OCI-LY7 (cell line): ENCODE data around the gene LSAMP. TPM values are rescaled to one million over a fixed set of nuclear protein-coding genes. Genes with fewer than 3 reads are reported as not detected.

Experiments
- BruUV-seq: library from RNA; stranded (reverse); fragments of 400-500 nt; replicated peaks from 2 replicates; lab custom pipeline; 2021; lab: Mats Ljungman, UMichigan
- CTCF ChIA-PET: fragments of 300-600 bp; sonication (Branson Sonifier 250); formaldehyde crosslinking; loops from one replicate; lab custom pipeline; 2022; ENCODE audit warnings: antibody characterized with exemption; ENCODE audit not compliant: unreplicated experiment; lab: Charles Lee
- POLR2A ChIA-PET: fragments of 300-600 bp; sonication (Branson Sonifier 250); formaldehyde crosslinking; loops from one replicate; lab custom pipeline; 2022; ENCODE audit warnings: antibody characterized with exemption; lab: Charles Lee
- DNase-seq: peaks from one replicate; pipeline ENCODE4 v3.0.0-alpha.2; 2015; ENCODE audit warnings: low spot score
- H2AFZ ChIP-seq: fragments of 200-600 bp; sonication (generic), shearing (Covaris generic); 2 replicates; pipeline ENCODE4 v1.6.1; 2014; ENCODE audit warnings: mild to moderate bottlenecking, antibody characterized with exemption, low read length, moderate library complexity
- H3K27ac ChIP-seq: fragments of 200-600 bp; sonication (generic); 2 replicates; pipeline ENCODE4 v1.5.1; 2014; ENCODE audit warnings: mixed run types, low read depth, mild to moderate bottlenecking, moderate library complexity, low read length, inconsistent platforms; ENCODE audit not compliant: poor library complexity, severe bottlenecking
- H3K36me3 ChIP-seq: fragments of 200-600 bp; sonication (generic); 2 replicates; pipeline ENCODE4 v1.6.1; 2014; ENCODE audit warnings: mild to moderate bottlenecking, antibody characterized with exemption, low read length, moderate library complexity, mixed read lengths; ENCODE audit not compliant: insufficient read depth
- H3K4me1 ChIP-seq: fragments of 200-600 bp; sonication (generic); 2 replicates; pipeline ENCODE4 v1.5.1; 2014; ENCODE audit warnings: mild to moderate bottlenecking, low read length; ENCODE audit not compliant: insufficient read depth, poor library complexity, severe bottlenecking
- H3K4me2 ChIP-seq: fragments of 200-600 bp; sonication (generic); 2 replicates; pipeline ENCODE4 v1.6.1; 2014; ENCODE audit warnings: mild to moderate bottlenecking, low read length
- H3K4me3 ChIP-seq: fragments of 200-600 bp; sonication (generic); 2 replicates; pipeline ENCODE4 v1.5.1; 2014; ENCODE audit warnings: mild to moderate bottlenecking, low read depth, low read length; ENCODE audit not compliant: poor library complexity, severe bottlenecking
- H3K79me2 ChIP-seq: fragments of 200-600 bp; sonication (generic); 2 replicates; pipeline ENCODE4 v1.6.1; 2016; ENCODE audit warnings: low read depth, mild to moderate bottlenecking, low read length, moderate library complexity, mixed read lengths; ENCODE audit not compliant: insufficient read depth
- H3K9me2 ChIP-seq: fragments of 200-600 bp; sonication (generic); 2 replicates; pipeline ENCODE4 v1.6.1; 2016; ENCODE audit warnings: mild to moderate bottlenecking, low read length, mixed read lengths; ENCODE audit not compliant: insufficient read depth
- H3K9me3 ChIP-seq: fragments of 200-600 bp; sonication (generic); 2 replicates; pipeline ENCODE4 v1.6.1; 2014; ENCODE audit warnings: mild to moderate bottlenecking, mixed run types, low read length, mixed read lengths
- H4K20me1 ChIP-seq: fragments of 200-600 bp; sonication (generic); 2 replicates; pipeline ENCODE4 v1.6.1; 2014; ENCODE audit warnings: mild to moderate bottlenecking, antibody characterized with exemption, low read length, moderate library complexity, mixed read lengths; ENCODE audit not compliant: insufficient read depth
- EZH2phosphoT487 ChIP-seq: fragments of 200-600 bp; sonication (generic); IDR thresholded peaks from 2 replicates; pipeline ENCODE4 v1.6.1; 2018; ENCODE audit warnings: low read depth, borderline replicate concordance, mild to moderate bottlenecking, mixed run types, antibody characterized with exemption, low read length, moderate library complexity, mixed read lengths
- intact Hi-C: fragments of 100-400 bp; cut with micrococcal nuclease; formaldehyde crosslinking; loops from one replicate; pipeline ENCODE4 v1.10.0; 2022; ENCODE audit not compliant: unreplicated experiment
- total RNA-seq, 2 experiments: library from RNA; depleted of rRNA in 1 of 2; stranded (reverse); fragments of >200 nt in 1 of 2; shearing (Covaris generic) in 1 of 2; gene quantifications; 2 replicates each; pipeline ENCODE4 v1.2.3, GENCODE V29; 2014 to 2022
- TF ChIP-seq, protein P1 (sequence below): fragments of 200-600 bp; sonication (generic); conservative IDR thresholded peaks from 2 replicates; pipeline ENCODE4 v1.5.1; 2014; ENCODE audit warnings: mild to moderate bottlenecking, antibody characterized with exemption, low read length, moderate library complexity, mixed read lengths

LSAMP gene
- total RNA-seq, 2 experiments from 2014 or later, result 1.4 TPM; not detected in 1

DNA sequence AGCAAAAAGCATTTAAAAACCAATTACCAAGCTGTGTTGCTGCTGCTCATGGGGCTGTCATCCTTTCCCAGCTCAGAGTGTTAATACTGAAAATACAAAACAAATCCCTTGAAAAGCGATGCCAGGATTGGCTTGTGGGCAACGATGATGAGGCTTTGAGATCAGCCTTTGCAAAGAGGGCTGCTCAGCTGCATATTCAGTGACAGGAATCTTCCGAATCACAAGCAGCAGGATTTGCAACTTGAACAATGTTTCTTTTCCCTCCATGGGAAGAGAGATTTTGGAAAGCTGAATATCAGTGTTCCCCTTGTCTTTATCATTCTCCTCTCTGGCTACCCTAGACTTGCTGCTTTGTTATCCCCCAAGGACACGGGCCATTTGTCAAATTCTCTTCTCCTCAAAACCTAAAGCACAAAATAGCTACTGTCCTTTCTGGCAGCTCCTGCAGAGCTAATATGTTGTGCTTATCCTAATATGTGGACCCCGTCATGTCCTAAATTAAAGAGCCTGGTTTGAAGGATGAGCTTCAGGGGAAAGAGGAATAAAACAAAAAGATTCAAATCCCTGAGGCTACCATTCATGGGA is 446.2 kb downstream of the LSAMP start:
- Histone ChIP-seq H4K20me1 (no peaks in the 10 kb centered on the region), H2AFZ (no peak overlapping the region), H3K4me2 (no peak overlapping the region), H3K36me3 (no peaks in the 10 kb centered on the region), H3K4me3 (no peak overlapping the region), H3K79me2 (no peaks in the 10 kb centered on the region), H3K27ac (no peak overlapping the region), H3K4me1 (no peaks in the 10 kb centered on the region), H3K9me2 (no peaks in the 10 kb centered on the region), H3K9me3 (no peaks in the 10 kb centered on the region)
- TF ChIP-seq EZH2phosphoT487, result no peak
- TF ChIP-seq, protein P1, sequence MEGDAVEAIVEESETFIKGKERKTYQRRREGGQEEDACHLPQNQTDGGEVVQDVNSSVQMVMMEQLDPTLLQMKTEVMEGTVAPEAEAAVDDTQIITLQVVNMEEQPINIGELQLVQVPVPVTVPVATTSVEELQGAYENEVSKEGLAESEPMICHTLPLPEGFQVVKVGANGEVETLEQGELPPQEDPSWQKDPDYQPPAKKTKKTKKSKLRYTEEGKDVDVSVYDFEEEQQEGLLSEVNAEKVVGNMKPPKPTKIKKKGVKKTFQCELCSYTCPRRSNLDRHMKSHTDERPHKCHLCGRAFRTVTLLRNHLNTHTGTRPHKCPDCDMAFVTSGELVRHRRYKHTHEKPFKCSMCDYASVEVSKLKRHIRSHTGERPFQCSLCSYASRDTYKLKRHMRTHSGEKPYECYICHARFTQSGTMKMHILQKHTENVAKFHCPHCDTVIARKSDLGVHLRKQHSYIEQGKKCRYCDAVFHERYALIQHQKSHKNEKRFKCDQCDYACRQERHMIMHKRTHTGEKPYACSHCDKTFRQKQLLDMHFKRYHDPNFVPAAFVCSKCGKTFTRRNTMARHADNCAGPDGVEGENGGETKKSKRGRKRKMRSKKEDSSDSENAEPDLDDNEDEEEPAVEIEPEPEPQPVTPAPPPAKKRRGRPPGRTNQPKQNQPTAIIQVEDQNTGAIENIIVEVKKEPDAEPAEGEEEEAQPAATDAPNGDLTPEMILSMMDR, result no peak
- POLR2A ChIA-PET, result no interaction called here
- DNase-seq, result no peak
- no TSS peak for BruUV-seq
- intact Hi-C loops, result no loop called here
- CTCF ChIA-PET, result no interaction called here

DNA sequence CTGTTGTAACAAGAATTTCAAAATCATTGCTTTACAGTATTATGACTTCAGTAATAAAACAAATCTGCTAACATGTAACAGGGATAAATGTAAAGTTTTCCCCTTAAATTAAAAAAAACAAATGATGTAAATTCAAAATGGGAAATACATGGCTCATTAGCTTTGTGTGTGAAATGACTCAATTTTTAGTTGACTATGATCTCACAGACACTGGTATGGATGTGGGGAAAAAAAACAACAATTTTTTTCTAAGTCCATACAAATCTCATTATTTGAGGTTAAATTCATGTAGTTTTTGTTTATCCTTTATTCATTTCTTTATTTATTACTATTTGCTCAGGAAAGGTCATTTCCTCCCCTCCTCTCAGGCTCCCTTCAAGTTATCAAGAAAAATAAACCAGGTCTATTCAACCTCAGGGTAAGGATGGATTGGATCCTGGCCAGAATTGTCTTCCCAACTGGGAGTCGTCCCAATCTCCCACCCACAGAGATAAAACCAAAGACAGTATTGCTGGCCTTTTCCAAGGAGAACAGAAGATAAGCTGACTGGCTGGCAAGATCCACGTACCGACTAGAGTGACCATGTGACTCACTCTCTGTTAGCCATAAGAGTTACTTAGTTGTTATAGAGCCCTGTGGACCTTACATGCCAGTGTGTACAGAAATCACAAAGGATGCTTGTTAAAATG is 448.7 kb downstream of the LSAMP start:
- BruUV-seq, result no TSS peak
- DNase-seq, result no peak

More for the DNA sequence above, 448.7 kb downstream of the LSAMP start:
- ChIA-PET POLR2A (interaction anchor here (1.0 kb wide), 1 partner anchor 12 kb away, joined by 3 read pairs; no protein-coding TSS in a partner anchor), CTCF (no interaction called here)
- intact Hi-C loops, result no loop called here
- Histone ChIP-seq H3K27ac (no peak overlapping the region), H3K79me2 (no peaks in the 10 kb centered on the region), H4K20me1 (no peaks in the 10 kb centered on the region), H3K4me3 (no peak overlapping the region), H3K9me2 (no peaks in the 10 kb centered on the region), H3K36me3 (no peaks in the 10 kb centered on the region), H3K9me3 (no peaks in the 10 kb centered on the region), H3K4me1 (no peaks in the 10 kb centered on the region), H3K4me2 (no peak overlapping the region), H2AFZ (no peak overlapping the region)
- TF ChIP-seq, protein P1, result no peak
- TF ChIP-seq EZH2phosphoT487, result no peak
